Type B pancreatic cell (in vitro differentiated cells): ENCODE data around the gene SNX12. TPM values are rescaled to one million over a fixed set of nuclear protein-coding genes. Genes with fewer than 3 reads are reported as not detected.

Experiments used
- DNase-seq: peaks from one replicate; pipeline ENCODE4 v3.0.0; 2021; ENCODE audit warnings: mixed read lengths; ENCODE audit not compliant: unreplicated experiment; ENCODE audit errors: extremely low spot score
- H3K27ac Mint-ChIP-seq: 2 replicates; pipeline ENCODE4 v1.8.0; 2021; ENCODE audit warnings: mild to moderate bottlenecking, mixed read lengths
- H3K27me3 Mint-ChIP-seq: 2 replicates; pipeline ENCODE4 v1.8.0; 2021; ENCODE audit warnings: mixed read lengths
- H3K36me3 Mint-ChIP-seq: 2 replicates; pipeline ENCODE4 v1.8.0; 2021; ENCODE audit warnings: mixed read lengths
- H3K4me1 Mint-ChIP-seq: one replicate; pipeline ENCODE4 v1.8.0; 2021; ENCODE audit warnings: mixed read lengths; ENCODE audit not compliant: unreplicated experiment
- H3K4me3 Mint-ChIP-seq: 2 replicates; pipeline ENCODE4 v1.8.0; 2021; ENCODE audit warnings: mild to moderate bottlenecking, mixed read lengths
- H3K9me3 Mint-ChIP-seq: 2 replicates; pipeline ENCODE4 v1.8.0; 2021; ENCODE audit warnings: mixed read lengths
- total RNA-seq: library from RNA; stranded (reverse); gene quantifications from 2 replicates; pipeline ENCODE4 v1.2.1, GENCODE V29; 2021; ENCODE audit warnings: low replicate concordance
- TF ChIP-seq, protein P1 (sequence below): fragments of 200-600 bp; sonication (generic); conservative IDR thresholded peaks from 2 replicates; pipeline ENCODE4 v1.5.0; 2021; ENCODE audit warnings: antibody characterized with exemption, mild to moderate bottlenecking

Gene SNX12
- total RNA-seq, 1 donor from 2014 or later: 67.0 TPM

DNA sequence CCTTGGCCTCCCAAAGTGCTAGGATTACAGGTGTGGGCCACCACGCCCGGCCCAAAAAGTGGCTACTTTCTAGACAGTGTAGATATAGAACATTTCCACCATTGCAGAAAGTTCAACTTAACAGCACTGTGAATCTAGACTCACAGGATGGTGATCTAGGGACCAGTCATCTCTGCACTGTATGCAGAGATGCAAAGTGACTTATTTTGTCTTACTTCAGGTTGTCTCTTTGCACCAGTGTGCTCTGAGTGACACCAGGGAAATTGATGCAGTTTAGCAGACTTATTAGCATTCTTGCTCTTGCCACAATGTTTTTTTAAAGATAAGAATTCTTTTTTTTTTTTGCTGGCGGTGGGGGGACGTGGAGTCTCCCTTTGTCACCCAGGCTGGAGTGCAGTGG lies 14.7 kb upstream of the SNX12 start:
- Mint-ChIP-seq H3K27me3 (no peaks in the 10 kb centered on the region), H3K36me3 (no peaks in the 10 kb centered on the region), H3K9me3 (no peaks in the 10 kb centered on the region), H3K27ac (no peak overlapping the region), H3K4me1 (no peaks in the 10 kb centered on the region), H3K4me3 (no peak overlapping the region)
- DNase-seq: no peak
- TF ChIP-seq, protein P1, sequence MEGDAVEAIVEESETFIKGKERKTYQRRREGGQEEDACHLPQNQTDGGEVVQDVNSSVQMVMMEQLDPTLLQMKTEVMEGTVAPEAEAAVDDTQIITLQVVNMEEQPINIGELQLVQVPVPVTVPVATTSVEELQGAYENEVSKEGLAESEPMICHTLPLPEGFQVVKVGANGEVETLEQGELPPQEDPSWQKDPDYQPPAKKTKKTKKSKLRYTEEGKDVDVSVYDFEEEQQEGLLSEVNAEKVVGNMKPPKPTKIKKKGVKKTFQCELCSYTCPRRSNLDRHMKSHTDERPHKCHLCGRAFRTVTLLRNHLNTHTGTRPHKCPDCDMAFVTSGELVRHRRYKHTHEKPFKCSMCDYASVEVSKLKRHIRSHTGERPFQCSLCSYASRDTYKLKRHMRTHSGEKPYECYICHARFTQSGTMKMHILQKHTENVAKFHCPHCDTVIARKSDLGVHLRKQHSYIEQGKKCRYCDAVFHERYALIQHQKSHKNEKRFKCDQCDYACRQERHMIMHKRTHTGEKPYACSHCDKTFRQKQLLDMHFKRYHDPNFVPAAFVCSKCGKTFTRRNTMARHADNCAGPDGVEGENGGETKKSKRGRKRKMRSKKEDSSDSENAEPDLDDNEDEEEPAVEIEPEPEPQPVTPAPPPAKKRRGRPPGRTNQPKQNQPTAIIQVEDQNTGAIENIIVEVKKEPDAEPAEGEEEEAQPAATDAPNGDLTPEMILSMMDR: no peak

DNA sequence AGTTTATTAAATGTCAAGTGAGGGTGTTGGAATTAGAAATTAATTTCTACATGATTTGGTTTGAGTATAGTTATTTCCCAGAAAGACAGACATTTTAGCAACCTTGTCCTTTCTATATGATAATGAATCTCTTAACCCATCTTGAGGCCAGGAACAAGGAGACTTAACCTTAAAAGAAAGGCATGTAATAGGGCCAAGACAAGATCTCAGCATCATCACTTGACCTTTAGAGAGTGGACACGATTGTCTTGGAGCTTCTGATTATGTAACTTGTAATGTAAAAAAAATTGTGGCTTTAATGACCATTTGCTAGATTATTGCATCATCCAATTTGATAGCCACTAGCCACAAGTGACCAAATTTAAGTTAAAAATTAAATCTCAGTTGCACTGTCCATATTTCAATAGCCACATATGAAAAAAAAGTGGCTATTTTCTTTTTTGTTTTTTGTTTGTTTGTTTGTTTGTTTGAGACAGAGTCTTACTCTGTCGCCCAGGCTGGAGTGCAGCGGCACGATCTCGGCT lies 14.1 kb upstream of the SNX12 start:
- H3K27me3 Mint-ChIP-seq: no peaks in the 10 kb centered on the region

DNA sequence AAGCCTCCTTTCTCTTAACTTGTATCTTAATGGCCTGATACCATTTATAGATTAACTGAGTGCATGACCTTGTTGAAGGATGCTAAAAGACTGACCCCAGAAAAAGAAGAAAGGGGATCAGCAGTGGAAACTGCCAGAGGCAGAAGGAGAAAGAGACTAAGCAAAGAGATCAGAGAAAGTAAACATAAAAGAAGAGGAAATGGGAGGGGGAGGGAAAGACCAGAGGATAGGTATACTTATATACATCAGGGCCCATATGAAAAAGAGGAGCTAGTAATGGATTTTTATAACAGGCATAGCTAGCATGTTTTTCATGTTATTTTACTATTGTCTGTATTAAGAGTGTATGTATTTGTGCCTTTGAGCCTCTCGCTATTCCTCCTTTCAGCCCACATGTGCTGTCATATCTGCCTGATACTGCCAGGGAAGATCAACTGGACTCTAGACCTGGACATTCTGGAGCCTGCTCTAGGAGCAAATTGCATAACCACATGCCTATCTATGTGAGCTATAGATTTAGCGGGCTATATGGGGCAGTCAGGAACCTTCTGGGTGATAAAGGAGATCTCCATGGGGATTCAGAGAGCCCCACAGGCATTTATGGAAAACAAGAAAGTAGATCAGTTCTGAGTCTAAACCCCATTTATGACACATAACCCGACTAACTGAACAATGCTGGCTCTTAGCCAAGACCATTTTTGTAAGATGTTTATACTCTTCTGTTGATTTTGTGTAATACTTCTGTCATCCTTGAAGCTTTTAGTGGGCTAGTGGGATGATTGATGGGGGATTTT lies 13.4 kb upstream of the SNX12 start:
- no peak overlapping the region for H3K4me3 Mint-ChIP-seq
- H3K9me3 Mint-ChIP-seq: no peaks in the 10 kb centered on the region
- H3K4me1 Mint-ChIP-seq: no peaks in the 10 kb centered on the region
- H3K27me3 Mint-ChIP-seq: no peaks in the 10 kb centered on the region
- TF ChIP-seq, protein P1: no peak
- H3K27ac Mint-ChIP-seq: no peak overlapping the region
- no peak for DNase-seq
- H3K36me3 Mint-ChIP-seq: no peaks in the 10 kb centered on the region

More for the DNA sequence above, 14.1 kb upstream of the SNX12 start:
- TF ChIP-seq, protein P1: no peak
- no peak for DNase-seq
- no peaks in the 10 kb centered on the region for H3K9me3 Mint-ChIP-seq
- H3K4me3 Mint-ChIP-seq: no peak overlapping the region
- H3K27ac Mint-ChIP-seq: no peak overlapping the region
- no peaks in the 10 kb centered on the region for H3K4me1 Mint-ChIP-seq
- H3K36me3 Mint-ChIP-seq: no peaks in the 10 kb centered on the region

DNA sequence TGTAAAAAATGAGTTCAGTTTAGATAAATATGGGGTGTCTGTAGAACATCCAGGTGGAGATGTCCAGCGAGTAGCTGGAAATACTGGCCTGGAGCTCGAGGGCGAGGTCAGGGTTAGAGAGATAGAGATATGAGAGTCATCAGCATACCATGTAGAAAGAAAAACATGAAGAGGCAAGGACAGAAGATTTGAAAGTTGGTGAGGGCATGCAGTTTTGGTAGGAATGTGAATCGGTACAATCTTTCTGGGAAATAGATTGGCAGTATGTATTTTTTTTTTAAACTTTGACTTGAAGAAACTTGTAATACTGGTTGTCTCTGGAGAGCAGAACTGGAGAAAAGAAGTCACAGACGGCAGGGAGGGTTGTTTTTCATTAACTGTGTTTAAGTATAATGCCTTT lies 2.4 kb upstream of the SNX12 start:
- Mint-ChIP-seq H3K4me3 (peak overlapping the region; percentile 13), H3K27me3 (no peaks in the 10 kb centered on the region), H3K27ac (peak overlapping the region; percentile 23), H3K9me3 (no peaks in the 10 kb centered on the region), H3K36me3 (peaks cover 4% of the 10 kb centered on the region), H3K4me1 (peaks cover 6% of the 10 kb centered on the region)
- TF ChIP-seq, protein P1: no peak
- no peak for DNase-seq

DNA sequence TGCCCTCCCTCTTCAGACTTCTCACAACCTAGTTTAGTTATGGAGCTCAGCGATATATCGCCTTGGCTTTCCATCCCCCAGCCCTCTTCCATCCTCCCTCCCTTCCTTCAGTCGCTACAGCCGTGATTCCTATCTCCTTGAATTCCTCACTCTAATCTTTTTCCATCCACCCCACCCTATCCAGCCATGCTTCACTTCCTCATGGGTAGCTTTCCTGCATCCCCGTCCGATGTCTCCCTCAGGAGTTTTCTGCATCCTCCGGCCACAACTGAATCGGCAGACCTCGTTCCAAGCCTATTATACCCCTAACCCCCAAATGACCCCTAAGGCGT lies 456 bp downstream of the SNX12 start:
- TF ChIP-seq, protein P1: no peak
- no peak for DNase-seq
- Mint-ChIP-seq H3K27me3 (no peaks in the 10 kb centered on the region), H3K27ac (peak overlapping the region; percentile 93), H3K4me1 (peaks cover 6% of the 10 kb centered on the region), H3K4me3 (peak overlapping the region; percentile 98), H3K9me3 (no peaks in the 10 kb centered on the region), H3K36me3 (peaks cover 4% of the 10 kb centered on the region)
